Body of pancreas (tissue), 4 donors: Measurements from ENCODE around the gene TMOD1. TPM values are rescaled to one million over a fixed set of nuclear protein-coding genes. Genes with fewer than 3 reads are reported as not detected.
"Not testable (repeated sequence)": the region's sequence is repeated elsewhere in the genome, so short reads cannot be mapped to it uniquely, and the experiment has no call there.

Experiments
- ATAC-seq: fragments of 150-250 bp; one replicate; pipeline ENCODE4 v1.9.1; 2016
- DNase-seq, 4 donors: peaks; one replicate each; pipeline ENCODE4 v3.0.0-alpha.2; 2019
- H3K27ac ChIP-seq, 4 donors: fragments of 200-600 bp; sonication (generic); 1 replicate in 3 of 4; 2 replicates in 1 of 4; pipeline versions ENCODE4 v1.5.1 to v1.6.1; 2016 to 2019; ENCODE audit warnings: mild to moderate bottlenecking in 1 of 4, mixed read lengths in 1 of 4, moderate library complexity in 1 of 4
- H3K27me3 ChIP-seq, 2 donors: fragments of 200-600 bp; sonication (generic); one replicate each; pipeline ENCODE4 v1.6.0; 2016; ENCODE audit warnings: mild to moderate bottlenecking in 1 of 2
- H3K36me3 ChIP-seq, 2 donors: fragments of 200-600 bp; sonication (generic); replicated peaks in 1 of 2; 2 replicates each; pipeline ENCODE4 v1.5.1; 2016; ENCODE audit warnings: low read depth in 2 of 2; ENCODE audit not compliant: insufficient read depth in 1 of 2
- H3K4me1 ChIP-seq: fragments of 200-600 bp; sonication (generic); one replicate; pipeline ENCODE4 v1.6.0; 2016
- H3K4me3 ChIP-seq, 2 donors: fragments of 200-600 bp; sonication (generic); 1 replicate in 1 of 2; 2 replicates in 1 of 2; pipeline ENCODE4 v1.5.1; 2016 to 2019
- H3K9me3 ChIP-seq, 3 donors: fragments of 200-600 bp; sonication (generic); 1 replicate in 2 of 3; 2 replicates in 1 of 3; pipeline ENCODE4 v1.5.1; 2016
- POLR2A ChIP-seq, 3 donors: fragments of 450-650 bp; IDR thresholded peaks; one replicate each; pipeline ENCODE4 v1.6.1; 2016; ENCODE audit warnings: antibody characterized with exemption in 3 of 3, mild to moderate bottlenecking in 2 of 3
- WGBS, 2 donors: methylation state at CpG; one replicate each; pipeline ENCODE4 v1.1.5; 2017; 5-methylcytosine and 5-hydroxymethylcytosine counted together
- intact Hi-C: fragments of 100-400 bp; cut with DNase I; formaldehyde crosslinking; loops from one replicate; pipeline ENCODE4 v1.15.1; 2023
- total RNA-seq, 2 donors: library from RNA; depleted of rRNA; stranded (reverse); fragments of >200 nt; gene quantifications; one replicate each; pipeline ENCODE4 v1.1.0, GENCODE V29; 2016
- TF ChIP-seq, protein P1 (sequence below), 7 experiments: fragments of 450-650 bp in 4 of 7; fragments of 200-600 bp in 3 of 7; sonication (generic) in 3 of 7; IDR thresholded peaks; one replicate each; pipeline ENCODE4 v1.5.1; 2016 to 2019; ENCODE audit warnings: antibody characterized with exemption in 7 of 7

TMOD1 gene
- 10 to 100 TPM in 1 of 2 donors, 1 to 10 TPM in 1; 9.2 to 16.1 TPM for total RNA-seq

DNA sequence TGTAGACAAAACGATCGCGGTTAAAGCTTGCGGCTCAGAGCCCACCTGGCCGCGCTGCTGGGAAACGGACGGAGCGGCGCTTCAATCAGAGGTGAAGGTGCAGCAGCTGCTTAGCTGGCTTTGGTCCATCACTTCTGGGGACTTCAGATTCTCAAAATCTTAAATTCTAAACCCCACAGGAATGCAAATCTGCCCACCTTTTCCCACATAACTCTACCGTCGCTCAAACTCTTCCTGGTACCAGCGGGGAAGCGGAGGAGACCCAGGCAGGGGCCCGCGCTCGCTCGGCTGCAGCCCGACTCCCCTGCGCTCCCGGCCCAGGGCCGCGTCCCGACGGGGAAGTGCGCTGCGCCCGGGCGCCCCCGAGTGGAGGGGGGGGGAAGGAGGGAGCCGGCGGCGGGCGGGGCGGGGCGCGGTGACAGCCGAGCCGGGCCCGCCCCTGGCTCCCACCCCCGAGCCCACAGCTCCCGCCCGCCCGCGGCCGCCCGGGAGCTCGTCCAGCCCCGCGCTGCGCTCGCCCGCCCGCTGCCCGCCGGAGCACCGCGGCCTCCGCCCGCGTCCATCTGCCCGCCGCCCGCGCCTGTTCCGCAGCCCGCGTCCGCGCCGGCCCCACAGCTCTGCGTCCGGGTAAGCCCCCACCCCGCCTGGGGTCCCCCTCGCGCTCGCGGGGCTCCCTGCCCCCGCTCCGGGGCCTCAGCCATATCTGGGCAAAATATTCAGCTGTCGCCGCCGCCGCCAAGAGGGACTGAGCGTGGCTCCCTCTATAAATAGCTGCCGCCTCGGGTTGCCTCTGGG is at the start of gene TMOD1:
TMOD1 (plus strand) TSS at position 490 of the 795 bp plus-strand sequence. CDS start 22,523 bp downstream, outside the sequence.
- no peaks in the 10 kb centered on the region for H3K9me3 ChIP-seq
- TF ChIP-seq, protein P1, sequence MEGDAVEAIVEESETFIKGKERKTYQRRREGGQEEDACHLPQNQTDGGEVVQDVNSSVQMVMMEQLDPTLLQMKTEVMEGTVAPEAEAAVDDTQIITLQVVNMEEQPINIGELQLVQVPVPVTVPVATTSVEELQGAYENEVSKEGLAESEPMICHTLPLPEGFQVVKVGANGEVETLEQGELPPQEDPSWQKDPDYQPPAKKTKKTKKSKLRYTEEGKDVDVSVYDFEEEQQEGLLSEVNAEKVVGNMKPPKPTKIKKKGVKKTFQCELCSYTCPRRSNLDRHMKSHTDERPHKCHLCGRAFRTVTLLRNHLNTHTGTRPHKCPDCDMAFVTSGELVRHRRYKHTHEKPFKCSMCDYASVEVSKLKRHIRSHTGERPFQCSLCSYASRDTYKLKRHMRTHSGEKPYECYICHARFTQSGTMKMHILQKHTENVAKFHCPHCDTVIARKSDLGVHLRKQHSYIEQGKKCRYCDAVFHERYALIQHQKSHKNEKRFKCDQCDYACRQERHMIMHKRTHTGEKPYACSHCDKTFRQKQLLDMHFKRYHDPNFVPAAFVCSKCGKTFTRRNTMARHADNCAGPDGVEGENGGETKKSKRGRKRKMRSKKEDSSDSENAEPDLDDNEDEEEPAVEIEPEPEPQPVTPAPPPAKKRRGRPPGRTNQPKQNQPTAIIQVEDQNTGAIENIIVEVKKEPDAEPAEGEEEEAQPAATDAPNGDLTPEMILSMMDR (IDR thresholded peaks at IDR 0.05) = peak in 3 of 7 experiments; percentile 2 to 11 (median 4)
- TF ChIP-seq POLR2A (IDR thresholded peaks at IDR 0.05) = peak; percentile 14 to 64 (median 61)
- ATAC-seq (peak; percentile 88), DNase-seq (peak; percentile 83 to 89 (median 86))
- WGBS, 2 donors = 1% methylated on average over 11 to 53 of the region's 87 CpGs
- intact Hi-C loops = no loop called here
- peak within 1 kb of the TSS; percentile 52 to 80 for H3K4me3 ChIP-seq
- peak within 1 kb of the TSS; percentile 71 to 92 (median 76) for H3K27ac ChIP-seq
- H3K36me3 ChIP-seq = peaks cover 0 to 2% of the 10 kb centered on the region in 2 donors
- H3K4me1 ChIP-seq = peaks cover 59% of the 10 kb centered on the region
- H3K27me3 ChIP-seq = no peaks in the 10 kb centered on the region

DNA sequence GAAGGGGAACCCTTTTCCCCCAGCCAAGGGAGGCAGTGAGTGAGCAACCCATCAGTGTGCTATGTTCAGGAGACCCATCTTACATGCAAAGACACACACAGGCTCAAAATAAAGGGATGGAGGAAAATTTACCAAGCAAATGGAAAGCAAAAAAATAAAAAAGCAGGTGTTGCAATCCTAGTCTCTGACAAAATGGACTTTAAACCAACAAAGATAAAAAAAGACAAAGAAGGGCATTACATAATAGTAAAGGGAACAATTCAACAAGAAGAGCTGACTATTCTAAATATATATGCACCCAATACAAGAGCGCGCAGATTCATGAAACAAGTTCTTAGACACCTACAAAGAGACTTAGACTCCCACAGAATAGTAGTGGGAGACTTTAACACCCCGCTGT is 47.9 kb upstream of the TMOD1 start:
- DNase-seq, H3K36me3 ChIP-seq, H3K9me3 ChIP-seq, ATAC-seq, H3K4me3 ChIP-seq, intact Hi-C loops, H3K27me3 ChIP-seq, H3K4me1 ChIP-seq, H3K27ac ChIP-seq: not testable (repeated sequence)
- 96% methylated on average over 3 of the region's 3 CpGs for WGBS, 2 donors

DNA sequence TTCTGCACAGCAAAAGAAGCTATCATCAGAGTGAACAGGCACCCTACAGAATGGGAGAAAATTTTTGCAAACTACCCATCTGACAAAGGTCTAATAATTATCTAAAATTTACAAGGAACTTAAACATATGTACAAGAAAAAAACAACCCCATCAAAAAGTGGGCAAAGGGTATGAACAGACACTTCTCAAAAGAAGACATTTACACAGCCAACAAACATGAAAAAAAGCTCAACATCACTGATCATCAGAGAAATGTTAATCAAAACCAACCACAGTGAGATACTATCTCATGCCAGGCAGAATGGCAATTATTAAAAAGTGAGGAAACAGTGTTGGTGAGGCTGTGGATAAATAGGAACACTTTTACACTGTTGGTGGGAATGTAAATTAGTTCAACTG is 44.6 kb upstream of the TMOD1 start:
- H3K27me3 ChIP-seq, H3K4me1 ChIP-seq, H3K4me3 ChIP-seq, H3K27ac ChIP-seq, H3K36me3 ChIP-seq, intact Hi-C loops, H3K9me3 ChIP-seq, ATAC-seq, DNase-seq: not testable (repeated sequence)

DNA sequence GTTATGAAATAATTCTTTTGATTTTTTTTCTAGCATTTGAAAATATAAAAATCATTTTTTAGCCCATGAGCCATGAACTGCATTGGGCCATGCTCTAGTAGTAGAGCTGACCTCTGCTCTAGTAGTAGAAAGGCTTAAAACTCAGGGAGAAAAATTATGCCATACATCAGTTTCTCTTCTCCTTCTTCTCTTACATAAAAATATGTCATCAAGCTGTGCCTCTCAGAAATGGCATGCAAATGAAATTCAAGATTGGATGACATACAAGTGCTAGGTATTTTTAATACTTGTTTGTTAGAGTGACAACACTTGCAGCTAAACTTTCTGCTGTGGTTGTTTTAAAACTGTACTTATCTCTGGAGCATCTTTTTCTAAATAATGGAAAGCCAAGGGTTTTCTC is 42.1 kb upstream of the TMOD1 start:
- TF ChIP-seq, protein P1 (IDR thresholded peaks at IDR 0.05) = no peak
- TF ChIP-seq POLR2A (IDR thresholded peaks at IDR 0.05) = no peak
- Histone ChIP-seq H3K27ac (no peak overlapping the region), H3K4me1 (no peaks in the 10 kb centered on the region), H3K9me3 (no peaks in the 10 kb centered on the region), H3K36me3 (peaks cover 0 to 4% of the 10 kb centered on the region in 2 donors), H3K27me3 (no peaks in the 10 kb centered on the region), H3K4me3 (no peak overlapping the region)
- DNase-seq = no peak
- no peak for ATAC-seq
- intact Hi-C loops = no loop called here

DNA sequence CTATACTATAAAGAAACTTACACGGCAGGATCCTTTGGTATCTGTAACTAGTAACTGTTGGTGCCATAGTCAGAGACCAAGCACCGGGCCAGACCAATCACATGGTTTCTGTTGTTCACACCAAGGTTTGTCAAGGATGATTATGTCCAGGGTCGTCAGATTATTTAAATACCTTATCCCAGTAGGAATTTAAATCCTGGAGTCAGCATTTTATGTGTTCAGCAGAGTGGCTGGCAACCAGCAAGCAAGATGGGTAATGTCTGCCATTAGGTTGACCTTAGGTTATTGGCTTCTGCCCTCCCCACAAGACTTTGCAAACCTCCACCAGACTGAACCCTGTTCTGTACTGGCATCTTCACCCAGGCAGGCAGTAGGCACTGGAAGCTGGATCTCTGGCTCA is 39.3 kb upstream of the TMOD1 start:
- H3K4me3 ChIP-seq = no peak overlapping the region
- H3K27ac ChIP-seq = no peak overlapping the region
- no peaks in the 10 kb centered on the region for H3K9me3 ChIP-seq
- no peak for DNase-seq
- ATAC-seq = no peak
- intact Hi-C loops = no loop called here
- WGBS, 2 donors = 80 to 86% methylated on average over 3 of the region's 3 CpGs
- H3K36me3 ChIP-seq = peaks cover 0 to 4% of the 10 kb centered on the region in 2 donors
- H3K4me1 ChIP-seq = no peaks in the 10 kb centered on the region
- TF ChIP-seq, protein P1 (IDR thresholded peaks at IDR 0.05) = no peak
- H3K27me3 ChIP-seq = no peaks in the 10 kb centered on the region

DNA sequence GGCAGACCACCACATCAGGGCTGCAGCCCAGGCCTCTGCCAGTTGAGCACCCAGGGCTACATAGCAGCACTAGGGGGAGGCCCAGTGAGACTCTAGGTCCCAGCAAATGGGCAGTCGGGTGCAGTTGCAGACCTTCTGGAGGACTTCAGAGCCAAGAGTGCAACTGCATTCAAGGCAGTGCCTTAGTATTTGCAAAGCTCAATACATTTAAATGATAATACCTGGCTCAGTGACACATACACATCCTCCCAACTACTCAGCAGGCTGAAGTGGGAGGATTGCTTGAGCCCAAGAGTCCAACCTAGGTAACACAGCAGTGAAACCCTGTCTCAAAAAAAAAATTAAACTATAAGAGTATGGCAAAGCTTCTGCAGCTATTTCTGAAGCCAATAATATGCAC is 38.6 kb upstream of the TMOD1 start:
- Histone ChIP-seq H3K4me3 (no peak overlapping the region), H3K4me1 (no peaks in the 10 kb centered on the region), H3K9me3 (no peaks in the 10 kb centered on the region), H3K27ac (no peak overlapping the region), H3K36me3 (peaks cover 0 to 4% of the 10 kb centered on the region in 2 donors), H3K27me3 (no peaks in the 10 kb centered on the region)
- DNase-seq (no peak), ATAC-seq (no peak)
- intact Hi-C loops = no loop called here
- no peak for TF ChIP-seq POLR2A (IDR thresholded peaks at IDR 0.05)
- TF ChIP-seq, protein P1 (IDR thresholded peaks at IDR 0.05) = no peak
- WGBS, 2 donors = 80% methylated on average over 1 of the region's 1 CpG; no CpG with 5 or more reads in 1 of the 2 donors
